ENCODE measurements around the gene FSIP1.

Gene FSIP1

GRCh38 chr15:39582286-39582976 is 200.2 kb downstream of the FSIP1 start:
- DNase-seq (ENCODE audit: low read depth in 2 of 2) = no peak

GRCh38 chr15:39581793-39582285 is 200.8 kb downstream of the FSIP1 start:
- no peak for DNase-seq (ENCODE audit: low read depth in 2 of 2)

- DNase-seq (ENCODE audit: low read depth in 2 of 2) = no peak
Measured at GRCh38 chr15:39581242-39581792, 201.3 kb downstream of the FSIP1 start.

- peak; percentile 18 for DNase-seq (ENCODE audit: low read depth in 2 of 2)
Measured at GRCh38 chr15:39580485-39581241, 202.0 kb downstream of the FSIP1 start, which contains the start of gene THBS1. THBS1 (plus strand) TSS chr15:39581079; CDS start chr15:39581858, 779 bp downstream.

GRCh38 chr15:39580117-39580484 is 202.5 kb downstream of the FSIP1 start:
- peak; percentile 67 to 87 for DNase-seq (ENCODE audit: low read depth in 2 of 2)

GRCh38 chr15:39579487-39580116 is 203.0 kb downstream of the FSIP1 start:
- DNase-seq (ENCODE audit: low read depth in 2 of 2) = no peak

GRCh38 chr15:39578851-39579486 is 203.7 kb downstream of the FSIP1 start:
- no peak for DNase-seq (ENCODE audit: low read depth in 2 of 2)

GRCh38 chr15:39575180-39575579 is 207.5 kb downstream of the FSIP1 start:
- DNase-seq (ENCODE audit: low read depth in 2 of 2) = no peak

- no peak for DNase-seq (ENCODE audit: low read depth in 2 of 2)
Measured at GRCh38 chr15:39574427-39574826, 208.2 kb downstream of the FSIP1 start.

- no peak for DNase-seq (ENCODE audit: low read depth in 2 of 2)
Measured at GRCh38 chr15:39573844-39574243, 208.8 kb downstream of the FSIP1 start.

- no peak for DNase-seq (ENCODE audit: low read depth in 2 of 2)
Measured at GRCh38 chr15:39573287-39573686, 209.4 kb downstream of the FSIP1 start.

- no peak for DNase-seq (ENCODE audit: low read depth in 2 of 2)
Measured at GRCh38 chr15:39565851-39566250, 216.8 kb downstream of the FSIP1 start.

GRCh38 chr15:39564972-39565665 is 217.5 kb downstream of the FSIP1 start:
- no peak for DNase-seq (ENCODE audit: low read depth in 2 of 2)

- no peak for DNase-seq (ENCODE audit: low read depth in 2 of 2)
Measured at GRCh38 chr15:39558421-39558820, 224.2 kb downstream of the FSIP1 start.

- DNase-seq (ENCODE audit: low read depth in 2 of 2) = no peak
Measured at GRCh38 chr15:39556461-39556860, 226.2 kb downstream of the FSIP1 start.

- no peak for DNase-seq (ENCODE audit: low read depth in 2 of 2)
Measured at GRCh38 chr15:39555885-39556284, 226.8 kb downstream of the FSIP1 start.

- DNase-seq (ENCODE audit: low read depth in 2 of 2) = no peak
Measured at GRCh38 chr15:39554746-39555387, 227.8 kb downstream of the FSIP1 start.

GRCh38 chr15:39553947-39554693 is 228.5 kb downstream of the FSIP1 start:
- no peak for DNase-seq (ENCODE audit: low read depth in 2 of 2)

GRCh38 chr15:39552556-39552955 is 230.1 kb downstream of the FSIP1 start:
- no peak for DNase-seq (ENCODE audit: low read depth in 2 of 2)

GRCh38 chr15:39551476-39551875 is 231.2 kb downstream of the FSIP1 start:
- DNase-seq (ENCODE audit: low read depth in 2 of 2) = no peak

All from stimulated activated CD4-positive, alpha-beta T cell treated with anti-CD3 and anti-CD28 coated beads, Interleukin-12 subunit alpha, Interleukin-12 subunit beta, amount 100 ng/mL, for 24 hours (primary cell).